Measurements from ENCODE around the gene AVPR2. TPM values are rescaled to one million over a fixed set of nuclear protein-coding genes. Genes with fewer than 3 reads are reported as not detected.

The AVPR2 gene
- polyA plus RNA-seq, 1 donor from 2014 or later, result not detected

DNA sequence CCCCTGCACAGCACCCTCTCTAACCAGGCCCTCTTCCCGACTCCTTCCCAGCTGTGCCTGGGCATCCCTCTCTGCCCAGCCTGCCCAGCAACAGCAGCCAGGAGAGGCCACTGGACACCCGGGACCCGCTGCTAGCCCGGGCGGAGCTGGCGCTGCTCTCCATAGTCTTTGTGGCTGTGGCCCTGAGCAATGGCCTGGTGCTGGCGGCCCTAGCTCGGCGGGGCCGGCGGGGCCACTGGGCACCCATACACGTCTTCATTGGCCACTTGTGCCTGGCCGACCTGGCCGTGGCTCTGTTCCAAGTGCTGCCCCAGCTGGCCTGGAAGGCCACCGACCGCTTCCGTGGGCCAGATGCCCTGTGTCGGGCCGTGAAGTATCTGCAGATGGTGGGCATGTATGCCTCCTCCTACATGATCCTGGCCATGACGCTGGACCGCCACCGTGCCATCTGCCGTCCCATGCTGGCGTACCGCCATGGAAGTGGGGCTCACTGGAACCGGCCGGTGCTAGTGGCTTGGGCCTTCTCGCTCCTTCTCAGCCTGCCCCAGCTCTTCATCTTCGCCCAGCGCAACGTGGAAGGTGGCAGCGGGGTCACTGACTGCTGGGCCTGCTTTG lies 1.1 kb downstream of the AVPR2 start:
- H3F3A ChIP-seq (ENCODE audit: insufficient read depth, low read length, poor library complexity, severe bottlenecking), result no peaks in the 10 kb centered on the region
- no peaks in the 10 kb centered on the region for H3K27me3 ChIP-seq (ENCODE audit: insufficient read depth, low read depth, low read length)
- no peak overlapping the region for H3K9ac ChIP-seq (ENCODE audit: low read length)
- no peak overlapping the region for H2AFZ ChIP-seq (ENCODE audit: low read depth, low read length)
- no peaks in the 10 kb centered on the region for H3K9me3 ChIP-seq (ENCODE audit: low read length)
- H3K9me2 ChIP-seq (ENCODE audit: insufficient read depth, low read length), result no peaks in the 10 kb centered on the region
- H4K20me1 ChIP-seq (ENCODE audit: insufficient read depth), result no peaks in the 10 kb centered on the region
- no peak overlapping the region for H3K4me2 ChIP-seq (ENCODE audit: low read length)
- no peak overlapping the region for H3K4me3 ChIP-seq (ENCODE audit: low read length)
- no peak overlapping the region for H3K27ac ChIP-seq (ENCODE audit: low read length)
- H3K36me3 ChIP-seq (ENCODE audit: insufficient read depth, low read length), result no peaks in the 10 kb centered on the region
- TF ChIP-seq, protein P1, sequence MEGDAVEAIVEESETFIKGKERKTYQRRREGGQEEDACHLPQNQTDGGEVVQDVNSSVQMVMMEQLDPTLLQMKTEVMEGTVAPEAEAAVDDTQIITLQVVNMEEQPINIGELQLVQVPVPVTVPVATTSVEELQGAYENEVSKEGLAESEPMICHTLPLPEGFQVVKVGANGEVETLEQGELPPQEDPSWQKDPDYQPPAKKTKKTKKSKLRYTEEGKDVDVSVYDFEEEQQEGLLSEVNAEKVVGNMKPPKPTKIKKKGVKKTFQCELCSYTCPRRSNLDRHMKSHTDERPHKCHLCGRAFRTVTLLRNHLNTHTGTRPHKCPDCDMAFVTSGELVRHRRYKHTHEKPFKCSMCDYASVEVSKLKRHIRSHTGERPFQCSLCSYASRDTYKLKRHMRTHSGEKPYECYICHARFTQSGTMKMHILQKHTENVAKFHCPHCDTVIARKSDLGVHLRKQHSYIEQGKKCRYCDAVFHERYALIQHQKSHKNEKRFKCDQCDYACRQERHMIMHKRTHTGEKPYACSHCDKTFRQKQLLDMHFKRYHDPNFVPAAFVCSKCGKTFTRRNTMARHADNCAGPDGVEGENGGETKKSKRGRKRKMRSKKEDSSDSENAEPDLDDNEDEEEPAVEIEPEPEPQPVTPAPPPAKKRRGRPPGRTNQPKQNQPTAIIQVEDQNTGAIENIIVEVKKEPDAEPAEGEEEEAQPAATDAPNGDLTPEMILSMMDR (IDR thresholded peaks at IDR 0.05; ENCODE audit: poor library complexity, severe bottlenecking), result no peak
- no peak for TF ChIP-seq TAF1 (IDR thresholded peaks at IDR 0.05; ENCODE audit: low read depth)
- no peak for TF ChIP-seq EP300 (conservative IDR thresholded peaks at IDR 0.05; ENCODE audit: poor library complexity, severe bottlenecking)
- no peak for TF ChIP-seq SMC3 (conservative IDR thresholded peaks at IDR 0.05; ENCODE audit: poor library complexity)
- TF ChIP-seq EZH2 (IDR thresholded peaks at IDR 0.05; ENCODE audit: borderline replicate concordance, insufficient read depth, low read length, poor library complexity, severe bottlenecking), result no peak
- no peak for TF ChIP-seq RAD21 (conservative IDR thresholded peaks at IDR 0.05)
- TF ChIP-seq POLR2AphosphoS5 (IDR thresholded peaks at IDR 0.05), result no peak
- TF ChIP-seq, protein P2, sequence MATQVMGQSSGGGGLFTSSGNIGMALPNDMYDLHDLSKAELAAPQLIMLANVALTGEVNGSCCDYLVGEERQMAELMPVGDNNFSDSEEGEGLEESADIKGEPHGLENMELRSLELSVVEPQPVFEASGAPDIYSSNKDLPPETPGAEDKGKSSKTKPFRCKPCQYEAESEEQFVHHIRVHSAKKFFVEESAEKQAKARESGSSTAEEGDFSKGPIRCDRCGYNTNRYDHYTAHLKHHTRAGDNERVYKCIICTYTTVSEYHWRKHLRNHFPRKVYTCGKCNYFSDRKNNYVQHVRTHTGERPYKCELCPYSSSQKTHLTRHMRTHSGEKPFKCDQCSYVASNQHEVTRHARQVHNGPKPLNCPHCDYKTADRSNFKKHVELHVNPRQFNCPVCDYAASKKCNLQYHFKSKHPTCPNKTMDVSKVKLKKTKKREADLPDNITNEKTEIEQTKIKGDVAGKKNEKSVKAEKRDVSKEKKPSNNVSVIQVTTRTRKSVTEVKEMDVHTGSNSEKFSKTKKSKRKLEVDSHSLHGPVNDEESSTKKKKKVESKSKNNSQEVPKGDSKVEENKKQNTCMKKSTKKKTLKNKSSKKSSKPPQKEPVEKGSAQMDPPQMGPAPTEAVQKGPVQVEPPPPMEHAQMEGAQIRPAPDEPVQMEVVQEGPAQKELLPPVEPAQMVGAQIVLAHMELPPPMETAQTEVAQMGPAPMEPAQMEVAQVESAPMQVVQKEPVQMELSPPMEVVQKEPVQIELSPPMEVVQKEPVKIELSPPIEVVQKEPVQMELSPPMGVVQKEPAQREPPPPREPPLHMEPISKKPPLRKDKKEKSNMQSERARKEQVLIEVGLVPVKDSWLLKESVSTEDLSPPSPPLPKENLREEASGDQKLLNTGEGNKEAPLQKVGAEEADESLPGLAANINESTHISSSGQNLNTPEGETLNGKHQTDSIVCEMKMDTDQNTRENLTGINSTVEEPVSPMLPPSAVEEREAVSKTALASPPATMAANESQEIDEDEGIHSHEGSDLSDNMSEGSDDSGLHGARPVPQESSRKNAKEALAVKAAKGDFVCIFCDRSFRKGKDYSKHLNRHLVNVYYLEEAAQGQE (IDR thresholded peaks at IDR 0.05; ENCODE audit: borderline replicate concordance), result no peak
- TF ChIP-seq MXI1 (conservative IDR thresholded peaks at IDR 0.05; ENCODE audit: poor library complexity, severe bottlenecking), result no peak
- H3K79me2 ChIP-seq (replicated peaks; ENCODE audit: insufficient read depth, low read length), result no peaks in the 10 kb centered on the region

DNA sequence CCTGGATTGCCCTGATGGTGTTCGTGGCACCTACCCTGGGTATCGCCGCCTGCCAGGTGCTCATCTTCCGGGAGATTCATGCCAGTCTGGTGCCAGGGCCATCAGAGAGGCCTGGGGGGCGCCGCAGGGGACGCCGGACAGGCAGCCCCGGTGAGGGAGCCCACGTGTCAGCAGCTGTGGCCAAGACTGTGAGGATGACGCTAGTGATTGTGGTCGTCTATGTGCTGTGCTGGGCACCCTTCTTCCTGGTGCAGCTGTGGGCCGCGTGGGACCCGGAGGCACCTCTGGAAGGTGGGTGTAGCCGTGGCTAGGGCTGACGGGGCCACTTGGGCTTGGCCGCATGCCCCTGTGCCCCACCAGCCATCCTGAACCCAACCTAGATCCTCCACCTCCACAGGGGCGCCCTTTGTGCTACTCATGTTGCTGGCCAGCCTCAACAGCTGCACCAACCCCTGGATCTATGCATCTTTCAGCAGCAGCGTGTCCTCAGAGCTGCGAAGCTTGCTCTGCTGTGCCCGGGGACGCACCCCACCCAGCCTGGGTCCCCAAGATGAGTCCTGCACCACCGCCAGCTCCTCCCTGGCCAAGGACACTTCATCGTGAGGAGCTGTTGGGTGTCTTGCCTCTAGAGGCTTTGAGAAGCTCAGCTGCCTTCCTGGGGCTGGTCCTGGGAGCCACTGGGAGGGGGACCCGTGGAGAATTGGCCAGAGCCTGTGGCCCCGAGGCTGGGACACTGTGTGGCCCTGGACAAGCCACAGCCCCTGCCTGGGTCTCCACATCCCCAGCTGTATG lies 1.8 kb downstream of the AVPR2 start:
- no peak for TF ChIP-seq SMC3 (conservative IDR thresholded peaks at IDR 0.05; ENCODE audit: poor library complexity)
- no peak for TF ChIP-seq EZH2 (IDR thresholded peaks at IDR 0.05; ENCODE audit: borderline replicate concordance, insufficient read depth, low read length, poor library complexity, severe bottlenecking)
- no peak for TF ChIP-seq TAF1 (IDR thresholded peaks at IDR 0.05; ENCODE audit: low read depth)
- TF ChIP-seq EP300 (conservative IDR thresholded peaks at IDR 0.05; ENCODE audit: poor library complexity, severe bottlenecking), result no peak
- TF ChIP-seq RAD21 (conservative IDR thresholded peaks at IDR 0.05), result no peak
- TF ChIP-seq, protein P2 (IDR thresholded peaks at IDR 0.05; ENCODE audit: borderline replicate concordance), result no peak
- TF ChIP-seq, protein P1 (IDR thresholded peaks at IDR 0.05; ENCODE audit: poor library complexity, severe bottlenecking), result no peak
- no peak for TF ChIP-seq POLR2AphosphoS5 (IDR thresholded peaks at IDR 0.05)
- no peak for TF ChIP-seq MXI1 (conservative IDR thresholded peaks at IDR 0.05; ENCODE audit: poor library complexity, severe bottlenecking)
- no peak overlapping the region for H3K4me2 ChIP-seq (ENCODE audit: low read length)
- no peaks in the 10 kb centered on the region for H3K36me3 ChIP-seq (ENCODE audit: insufficient read depth, low read length)
- no peaks in the 10 kb centered on the region for H3K79me2 ChIP-seq (replicated peaks; ENCODE audit: insufficient read depth, low read length)
- no peak overlapping the region for H2AFZ ChIP-seq (ENCODE audit: low read depth, low read length)
- no peak overlapping the region for H3K4me3 ChIP-seq (ENCODE audit: low read length)
- H4K20me1 ChIP-seq (ENCODE audit: insufficient read depth), result no peaks in the 10 kb centered on the region
- no peaks in the 10 kb centered on the region for H3K27me3 ChIP-seq (ENCODE audit: insufficient read depth, low read depth, low read length)
- H3F3A ChIP-seq (ENCODE audit: insufficient read depth, low read length, poor library complexity, severe bottlenecking), result no peaks in the 10 kb centered on the region
- no peak overlapping the region for H3K9ac ChIP-seq (ENCODE audit: low read length)
- H3K27ac ChIP-seq (ENCODE audit: low read length), result no peak overlapping the region
- no peaks in the 10 kb centered on the region for H3K9me2 ChIP-seq (ENCODE audit: insufficient read depth, low read length)
- H3K9me3 ChIP-seq (ENCODE audit: low read length), result no peaks in the 10 kb centered on the region

All from neural cell (in vitro differentiated cells).